ENCODE data around the gene MMP26. TPM values are rescaled to one million over a fixed set of nuclear protein-coding genes. Genes with fewer than 3 reads are reported as not detected.
"Not testable (repeated sequence)": the region's sequence is repeated elsewhere in the genome, so short reads cannot be mapped to it uniquely, and the experiment has no call there.

MMP26 gene
- total RNA-seq, 1 donor from 2014 or later, result not detected

DNA sequence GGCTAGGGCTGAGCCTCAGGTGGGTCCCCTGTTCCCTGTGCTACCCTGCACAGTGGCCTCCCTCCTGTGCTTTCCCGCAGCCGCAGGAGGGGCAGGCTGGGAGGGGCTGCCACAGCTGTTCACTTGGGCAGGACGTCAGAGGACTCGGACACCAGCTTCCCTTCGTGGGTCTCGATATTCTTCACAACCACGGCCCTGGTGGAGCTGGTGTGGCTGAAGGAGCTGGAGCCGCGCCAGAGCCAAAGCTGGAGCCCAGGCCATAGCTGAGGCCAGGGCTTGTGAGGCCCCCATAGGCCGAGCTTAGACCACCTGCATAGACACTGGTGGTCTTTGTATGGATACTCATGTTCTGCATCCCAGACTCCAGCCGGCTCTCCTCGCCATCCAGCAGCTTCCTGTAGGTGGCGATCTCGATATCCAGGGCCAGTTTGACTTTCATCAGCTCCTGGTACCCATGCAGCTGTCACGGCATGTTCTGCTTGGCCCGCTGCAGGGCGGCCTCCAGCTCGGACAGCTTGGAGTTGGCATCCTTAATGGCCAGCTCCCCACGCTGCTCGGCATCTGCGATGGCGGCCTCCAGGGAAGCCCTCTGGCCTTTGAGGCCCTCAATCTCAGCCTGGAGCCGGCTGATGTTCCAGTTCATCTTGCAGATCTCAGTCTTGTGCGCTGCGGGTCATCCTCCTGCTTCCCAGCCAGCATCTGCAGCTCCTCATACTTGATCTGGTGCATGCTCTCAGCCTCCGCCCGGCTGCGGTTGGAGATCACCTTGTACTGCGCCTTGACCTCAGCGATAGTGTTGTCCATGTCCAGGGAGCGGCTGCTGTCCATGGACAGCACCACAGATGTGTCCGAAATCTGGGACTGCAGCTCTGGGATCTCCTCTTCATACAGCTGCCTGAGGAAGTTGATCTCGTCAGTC lies 18.3 kb downstream of the MMP26 start:
- not testable (repeated sequence) for DNase-seq

- DNase-seq, result no peak
Observed at GRCh38 chr11:4727171-4727570, 22.6 kb downstream of the MMP26 start.

DNA sequence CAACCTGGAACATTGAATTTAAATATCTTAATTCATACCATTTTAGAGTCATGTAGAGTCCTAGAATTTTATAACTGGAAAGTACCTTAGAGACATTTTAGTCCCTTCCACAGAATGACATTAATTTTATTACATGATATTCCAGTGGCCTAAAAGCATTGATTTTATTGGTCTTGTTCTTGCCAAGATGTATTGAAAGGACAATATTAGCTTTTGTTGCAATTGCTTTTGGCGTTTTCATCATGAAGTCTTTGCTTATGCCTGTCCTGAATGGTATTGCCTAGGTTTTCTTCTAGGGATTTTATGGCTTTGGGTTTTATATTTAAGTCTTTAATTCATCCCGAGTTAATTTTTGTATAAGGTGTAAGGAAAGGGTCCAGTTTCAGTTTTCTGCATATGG lies 36.2 kb downstream of the MMP26 start:
- no peak for DNase-seq

DNA sequence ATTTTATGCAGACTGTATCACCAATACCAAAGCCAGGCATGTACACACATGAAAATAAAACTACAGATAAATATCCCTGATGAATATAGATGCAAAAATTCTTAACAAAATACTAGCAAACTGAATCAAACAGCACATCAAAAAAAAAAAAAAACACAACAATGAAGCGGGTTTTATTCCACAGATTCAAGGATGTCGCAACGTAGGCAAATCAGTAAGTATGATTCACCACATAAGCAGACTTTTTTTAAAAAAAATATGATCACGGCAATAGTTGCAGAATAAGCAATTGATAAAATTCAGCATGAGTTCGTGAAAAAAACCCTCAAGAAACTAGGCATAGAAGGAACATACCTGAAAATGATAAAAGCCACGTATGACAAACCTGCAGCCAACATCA lies 43.9 kb downstream of the MMP26 start:
- DNase-seq, result no peak

DNA sequence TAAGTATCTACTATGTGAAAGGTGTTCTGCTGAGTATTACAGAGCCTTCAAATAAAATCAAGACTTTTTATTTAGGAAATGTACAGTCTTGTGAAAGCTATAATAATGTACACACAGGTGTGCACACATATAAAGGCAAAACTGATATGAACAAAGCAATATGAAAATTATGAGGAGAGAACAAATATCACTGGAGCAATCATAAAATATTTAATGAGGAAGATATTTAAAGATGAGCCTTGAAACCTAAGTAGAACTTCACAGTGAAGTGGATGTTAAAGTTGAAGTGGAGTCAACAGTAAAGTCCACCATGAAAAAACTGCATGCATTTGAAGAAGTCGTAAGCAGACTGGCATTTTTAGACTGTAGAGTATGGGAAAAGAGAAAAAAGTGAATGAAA lies 46.6 kb downstream of the MMP26 start:
- DNase-seq, result no peak

Other genes with a start within 250 kb of the MMP26 start
- not detected for gene OR52K1, start 222.1 kb upstream of the MMP26 start, total RNA-seq
- gene OR52M1, start 159.6 kb upstream of the MMP26 start, total RNA-seq, result not detected
- not detected for gene OR52I2, start 123.0 kb upstream of the MMP26 start, total RNA-seq
- not detected for gene OR52I1, start 110.7 kb upstream of the MMP26 start, total RNA-seq
- 7.7 TPM for gene TRIM68, start 96.6 kb upstream of the MMP26 start, total RNA-seq
- not detected for gene OR51D1, start 67.3 kb upstream of the MMP26 start, total RNA-seq
- gene OR51E1, start 60.8 kb upstream of the MMP26 start, total RNA-seq, result 1.1 TPM
- gene OR51E2, start 6.9 kb upstream of the MMP26 start, total RNA-seq, result 0.10 TPM
- not detected for gene OR51F1, start 65.2 kb downstream of the MMP26 start, total RNA-seq
- gene OR52R1, start 99.6 kb downstream of the MMP26 start, total RNA-seq, result not detected
- not detected for gene OR51F2, start 116.5 kb downstream of the MMP26 start, total RNA-seq
- gene OR51S1, start 144.4 kb downstream of the MMP26 start, total RNA-seq, result not detected
- not detected for gene OR51T1, start 177.1 kb downstream of the MMP26 start, total RNA-seq
- not detected for gene OR51A7, start 199.0 kb downstream of the MMP26 start, total RNA-seq
- not detected for gene OR51G2, start 214.6 kb downstream of the MMP26 start, total RNA-seq
- not detected for gene OR51G1, start 219.6 kb downstream of the MMP26 start, total RNA-seq
- gene OR51A4, start 242.8 kb downstream of the MMP26 start, total RNA-seq, result not detected

Measured in skin of body (tissue), 2 donors.